ENCODE measurements around the gene ZBED4.

Gene ZBED4

DNA sequence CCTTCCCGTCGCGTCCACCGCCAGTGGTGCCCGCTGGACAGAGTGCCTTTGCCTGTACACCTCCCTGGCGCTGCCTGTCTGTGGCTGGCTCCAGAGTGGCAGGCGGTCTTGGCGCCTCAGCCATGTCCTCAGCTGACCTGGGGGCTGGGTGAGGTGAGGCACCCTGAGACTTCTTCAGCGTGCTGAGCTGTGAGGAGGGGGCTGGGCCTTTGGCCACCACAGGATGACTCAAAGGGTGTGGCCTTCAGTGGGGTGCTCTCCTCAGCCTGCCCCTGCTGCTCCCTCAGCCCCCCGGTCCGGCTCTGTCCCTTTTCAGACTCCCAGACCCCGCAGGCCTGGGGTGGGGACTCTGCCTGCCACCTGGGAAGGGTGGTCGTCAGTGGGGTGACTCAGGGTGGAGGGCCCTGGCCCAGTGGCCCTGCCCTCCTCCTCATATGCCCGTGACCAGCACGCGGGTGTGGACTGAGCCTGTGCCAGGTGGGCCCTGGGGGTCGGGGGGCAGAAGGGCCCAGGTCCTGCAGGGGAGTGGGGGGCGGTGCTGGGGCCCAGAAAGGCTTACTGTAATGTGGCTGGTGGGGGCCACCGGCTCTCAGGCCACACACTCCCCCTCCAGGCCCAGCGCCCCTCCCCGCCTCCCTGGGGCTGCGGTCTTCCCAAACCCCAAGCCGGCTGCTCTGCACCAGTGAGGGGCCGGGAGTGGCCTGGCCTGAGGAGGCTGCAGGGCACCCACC is 80.7 kb downstream of the ZBED4 start:
- DNase-seq (ENCODE audit: low read depth), result no peak
- H3K4me3 ChIP-seq (ENCODE audit: low read depth, low read length), result peak overlapping the region; percentile 78
- TF ChIP-seq, protein P1, sequence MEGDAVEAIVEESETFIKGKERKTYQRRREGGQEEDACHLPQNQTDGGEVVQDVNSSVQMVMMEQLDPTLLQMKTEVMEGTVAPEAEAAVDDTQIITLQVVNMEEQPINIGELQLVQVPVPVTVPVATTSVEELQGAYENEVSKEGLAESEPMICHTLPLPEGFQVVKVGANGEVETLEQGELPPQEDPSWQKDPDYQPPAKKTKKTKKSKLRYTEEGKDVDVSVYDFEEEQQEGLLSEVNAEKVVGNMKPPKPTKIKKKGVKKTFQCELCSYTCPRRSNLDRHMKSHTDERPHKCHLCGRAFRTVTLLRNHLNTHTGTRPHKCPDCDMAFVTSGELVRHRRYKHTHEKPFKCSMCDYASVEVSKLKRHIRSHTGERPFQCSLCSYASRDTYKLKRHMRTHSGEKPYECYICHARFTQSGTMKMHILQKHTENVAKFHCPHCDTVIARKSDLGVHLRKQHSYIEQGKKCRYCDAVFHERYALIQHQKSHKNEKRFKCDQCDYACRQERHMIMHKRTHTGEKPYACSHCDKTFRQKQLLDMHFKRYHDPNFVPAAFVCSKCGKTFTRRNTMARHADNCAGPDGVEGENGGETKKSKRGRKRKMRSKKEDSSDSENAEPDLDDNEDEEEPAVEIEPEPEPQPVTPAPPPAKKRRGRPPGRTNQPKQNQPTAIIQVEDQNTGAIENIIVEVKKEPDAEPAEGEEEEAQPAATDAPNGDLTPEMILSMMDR (IDR thresholded peaks at IDR 0.05; ENCODE audit: low read depth, low read length, missing control alignments), result no peak

DNA sequence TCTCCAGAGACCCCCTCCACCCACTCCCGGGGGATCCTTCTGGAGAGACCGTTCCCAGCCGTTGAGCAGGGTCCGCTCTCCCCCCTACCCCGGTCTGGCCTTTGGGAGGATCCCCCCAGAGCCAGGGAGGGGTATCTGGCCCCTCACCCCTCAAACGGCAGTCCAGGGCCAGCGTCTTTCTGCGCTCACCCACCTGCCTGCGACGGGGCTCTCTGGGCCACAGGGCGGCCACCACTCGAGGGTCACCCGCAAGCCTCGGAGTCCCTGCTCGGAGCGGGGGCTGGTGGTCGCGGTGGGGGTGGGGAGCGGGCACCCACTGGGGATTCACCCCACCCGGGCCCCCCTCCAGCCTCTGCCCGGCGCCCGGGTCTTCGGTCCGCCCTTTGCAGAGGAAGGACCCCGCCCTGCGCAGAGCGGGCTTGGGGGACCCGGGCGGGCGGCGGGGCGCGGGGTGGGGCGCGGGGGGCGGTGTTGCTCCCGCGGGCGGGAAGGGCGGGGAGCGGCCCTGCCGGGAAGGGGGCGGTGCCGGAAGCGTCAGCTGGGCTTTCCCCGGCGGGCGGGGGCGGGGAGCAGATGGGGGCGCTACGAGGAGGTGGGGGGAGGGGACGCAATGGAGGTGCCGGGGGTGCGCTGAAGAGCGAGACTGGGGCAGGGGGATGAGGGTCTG is 81.4 kb downstream of the ZBED4 start:
- H3K4me3 ChIP-seq (ENCODE audit: low read depth, low read length), result peak overlapping the region; percentile 78
- DNase-seq (ENCODE audit: low read depth), result no peak
- TF ChIP-seq, protein P1 (IDR thresholded peaks at IDR 0.05; ENCODE audit: low read depth, low read length, missing control alignments), result no peak

DNA sequence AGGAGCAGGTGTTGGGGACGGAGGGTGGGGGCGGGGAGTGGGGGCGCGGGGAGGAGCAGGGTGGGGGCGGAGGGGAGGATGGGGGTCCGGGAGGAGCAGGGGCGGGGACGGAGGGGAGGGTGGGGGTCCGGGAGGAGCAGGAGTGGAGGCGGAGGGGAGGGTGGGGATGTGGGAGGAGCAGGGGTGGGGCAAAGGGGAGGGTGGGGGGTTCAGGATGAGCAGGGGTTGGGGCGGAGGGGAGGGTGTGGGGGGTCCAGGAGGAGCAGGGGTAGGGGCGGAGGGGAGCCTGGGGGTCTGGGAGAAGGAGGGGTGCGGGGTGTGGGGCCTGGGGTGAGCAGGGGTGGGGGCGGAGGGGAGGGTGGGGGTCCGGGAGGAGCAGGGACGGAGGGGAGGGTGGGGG is 81.9 kb downstream of the ZBED4 start:
- TF ChIP-seq, protein P1 (IDR thresholded peaks at IDR 0.05; ENCODE audit: low read depth, low read length, missing control alignments), result no peak
- DNase-seq (ENCODE audit: low read depth), result no peak
- no peak overlapping the region for H3K4me3 ChIP-seq (ENCODE audit: low read depth, low read length)

DNA sequence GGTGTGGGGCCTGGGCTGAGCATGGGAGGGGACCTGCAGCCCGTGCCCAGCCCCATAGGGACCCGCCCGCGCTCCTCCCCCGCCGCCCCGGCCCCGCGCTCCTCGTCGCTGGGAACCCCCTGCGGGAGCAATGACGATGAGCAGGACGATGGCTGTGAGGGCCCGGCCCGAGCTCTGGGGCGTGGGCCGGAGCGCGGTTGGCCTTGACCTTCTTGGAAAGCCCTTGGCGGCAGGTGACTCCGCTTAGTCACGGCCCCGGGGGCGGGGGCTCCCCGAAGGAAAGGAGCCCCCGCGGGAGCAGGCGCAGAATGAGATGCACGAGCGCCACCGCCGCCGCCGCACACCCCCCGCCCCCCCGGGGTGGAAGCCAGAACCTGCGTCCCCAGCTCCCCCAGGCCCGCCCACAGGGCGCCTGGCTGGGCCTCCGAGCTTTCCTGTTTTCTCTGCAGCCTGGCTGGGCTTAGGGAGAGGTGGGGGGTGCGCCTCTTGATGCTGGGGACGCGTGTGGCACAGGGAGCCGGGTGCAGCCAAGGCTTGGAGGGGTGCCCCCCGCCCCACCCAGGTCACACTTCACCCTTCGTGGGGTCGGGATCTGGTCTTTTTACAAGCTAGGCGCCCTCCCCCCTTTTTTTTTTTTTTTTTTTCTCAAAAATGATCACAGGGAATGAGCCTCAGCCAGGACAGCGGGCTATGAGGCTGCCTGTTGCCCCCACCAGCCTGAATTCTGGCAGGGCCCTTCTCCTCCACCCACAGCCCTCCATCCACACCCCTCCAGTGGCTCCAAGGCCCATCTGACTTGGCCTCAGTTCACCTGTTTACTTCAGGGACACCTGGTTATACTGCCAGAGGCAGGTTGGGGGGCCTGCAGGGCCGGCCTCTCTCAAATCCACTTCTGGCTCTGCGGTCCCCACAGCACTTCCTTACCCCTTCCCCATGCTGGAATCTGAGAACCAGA is 82.7 kb downstream of the ZBED4 start:
- TF ChIP-seq, protein P1 (IDR thresholded peaks at IDR 0.05; ENCODE audit: low read depth, low read length, missing control alignments), result no peak
- DNase-seq (ENCODE audit: low read depth), result no peak
- H3K4me3 ChIP-seq (ENCODE audit: low read depth, low read length), result peak overlapping the region; percentile 20

DNA sequence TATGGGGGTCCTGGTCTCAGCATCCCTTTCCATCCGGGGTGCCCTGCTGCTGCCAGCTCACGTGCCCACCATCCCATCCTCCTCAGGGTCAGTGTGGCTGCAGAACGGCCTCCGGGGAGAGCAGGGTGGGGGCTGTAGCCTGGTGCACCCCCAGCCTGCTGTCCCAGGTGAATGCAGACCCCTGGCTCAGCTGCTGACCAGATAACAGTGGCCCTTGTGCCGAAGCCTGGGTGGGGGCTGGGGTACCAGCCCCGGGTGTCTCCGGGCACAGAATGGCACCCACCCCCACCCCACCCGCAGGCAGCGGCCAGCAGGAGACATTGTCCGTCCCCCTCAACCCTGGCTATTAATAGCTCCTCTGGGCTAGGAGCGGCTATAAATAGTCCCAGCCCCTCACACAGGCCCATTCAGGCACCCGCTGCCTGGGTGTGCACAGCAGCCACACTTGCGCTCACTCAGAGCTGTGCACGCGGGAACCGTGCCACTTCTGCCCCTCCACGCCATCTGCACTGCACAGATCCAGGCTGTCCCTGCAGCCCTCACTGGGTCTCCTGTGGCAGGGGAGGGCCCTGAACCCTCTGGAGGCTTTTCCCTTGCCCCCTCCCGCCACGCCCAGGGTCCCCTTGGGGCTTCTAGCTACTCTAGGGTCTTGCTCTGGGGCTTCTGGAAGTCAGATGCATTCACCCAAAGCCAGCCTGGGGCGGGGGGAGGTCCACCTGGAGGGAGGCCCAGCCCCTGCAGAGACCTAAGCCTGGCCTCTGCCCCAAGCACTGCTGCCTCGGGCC is 83.5 kb downstream of the ZBED4 start:
- DNase-seq (ENCODE audit: low read depth), result no peak
- TF ChIP-seq, protein P1 (IDR thresholded peaks at IDR 0.05; ENCODE audit: low read depth, low read length, missing control alignments), result no peak
- H3K4me3 ChIP-seq (ENCODE audit: low read depth, low read length), result no peak overlapping the region
